Measurements from ENCODE around the gene CARHSP1. TPM values are rescaled to one million over a fixed set of nuclear protein-coding genes. Genes with fewer than 3 reads are reported as not detected.
"Not testable (repeated sequence)": the region's sequence is repeated elsewhere in the genome, so short reads cannot be mapped to it uniquely, and the experiment has no call there.

The CARHSP1 gene
- polyA plus RNA-seq, 4 donors, result 51.6 to 103 (median 88.8) TPM

- FAIRE-seq; DNase-seq; H3K9me3 ChIP-seq (ENCODE audit: control insufficient read depth in 2 of 2, insufficient read depth in 1 of 2, low read depth in 1 of 2, low read length in 1 of 2); H3K27ac ChIP-seq (ENCODE audit: low read depth in 1 of 3, low read length in 2 of 3); H3K4me3 ChIP-seq (ENCODE audit: low read depth in 1 of 3, low read length in 3 of 3); H3K27me3 ChIP-seq (ENCODE audit: control insufficient read depth in 3 of 3, insufficient read depth in 3 of 3, low read length in 3 of 3); H3K4me1 ChIP-seq (ENCODE audit: control insufficient read depth in 3 of 3, insufficient read depth in 2 of 3, low read depth in 1 of 3, low read length in 2 of 3): not testable (repeated sequence)
- peaks cover 0 to 18% (median under 1%) of the 10 kb centered on the region in 3 donors for H3K36me3 ChIP-seq (ENCODE audit: control insufficient read depth in 3 of 3, insufficient read depth in 2 of 3, low read depth in 1 of 3, low read length in 3 of 3)
- 74 to 78% (median 77%) methylated on average over 4 of the region's 4 CpGs for WGBS, 3 donors
Measured at GRCh38 chr16:8842016-8842415, 26.8 kb downstream of the CARHSP1 start.

- not testable (repeated sequence) for FAIRE-seq; H3K9me3 ChIP-seq (ENCODE audit: control insufficient read depth in 2 of 2, insufficient read depth in 1 of 2, low read depth in 1 of 2, low read length in 1 of 2); H3K4me1 ChIP-seq (ENCODE audit: control insufficient read depth in 3 of 3, insufficient read depth in 2 of 3, low read depth in 1 of 3, low read length in 2 of 3); H3K27me3 ChIP-seq (ENCODE audit: control insufficient read depth in 3 of 3, insufficient read depth in 3 of 3, low read length in 3 of 3); DNase-seq; H3K4me3 ChIP-seq (ENCODE audit: low read depth in 1 of 3, low read length in 3 of 3); H3K27ac ChIP-seq (ENCODE audit: low read depth in 1 of 3, low read length in 2 of 3); H3K36me3 ChIP-seq (ENCODE audit: control insufficient read depth in 3 of 3, insufficient read depth in 2 of 3, low read depth in 1 of 3, low read length in 3 of 3)
- WGBS, 3 donors, result 84 to 89% (median 88%) methylated on average over 15 of the region's 15 CpGs
Measured at GRCh38 chr16:8837594-8837993, 31.2 kb downstream of the CARHSP1 start.

GRCh38 chr16:8836797-8837196 lies 32.0 kb downstream of the CARHSP1 start:
- FAIRE-seq; H3K4me1 ChIP-seq (ENCODE audit: control insufficient read depth in 3 of 3, insufficient read depth in 2 of 3, low read depth in 1 of 3, low read length in 2 of 3); H3K27ac ChIP-seq (ENCODE audit: low read depth in 1 of 3, low read length in 2 of 3); H3K4me3 ChIP-seq (ENCODE audit: low read depth in 1 of 3, low read length in 3 of 3); DNase-seq; H3K27me3 ChIP-seq (ENCODE audit: control insufficient read depth in 3 of 3, insufficient read depth in 3 of 3, low read length in 3 of 3); H3K9me3 ChIP-seq (ENCODE audit: control insufficient read depth in 2 of 2, insufficient read depth in 1 of 2, low read depth in 1 of 2, low read length in 1 of 2): not testable (repeated sequence)
- 95 to 96% (median 95%) methylated on average over 7 of the region's 7 CpGs for WGBS, 3 donors
- H3K36me3 ChIP-seq (ENCODE audit: control insufficient read depth in 3 of 3, insufficient read depth in 2 of 3, low read depth in 1 of 3, low read length in 3 of 3), result peaks cover 0 to 13% (median 2%) of the 10 kb centered on the region in 3 donors

GRCh38 chr16:8832717-8833105 lies 36.1 kb downstream of the CARHSP1 start:
- H3K4me1 ChIP-seq (ENCODE audit: control insufficient read depth in 3 of 3, insufficient read depth in 2 of 3, low read depth in 1 of 3, low read length in 2 of 3), result no peaks in the 10 kb centered on the region
- no peaks in the 10 kb centered on the region for H3K27me3 ChIP-seq (ENCODE audit: control insufficient read depth in 3 of 3, insufficient read depth in 3 of 3, low read length in 3 of 3)
- DNase-seq, result no peak
- no peak for FAIRE-seq
- H3K27ac ChIP-seq (ENCODE audit: low read depth in 1 of 3, low read length in 2 of 3), result no peak overlapping the region
- no peaks in the 10 kb centered on the region for H3K9me3 ChIP-seq (ENCODE audit: control insufficient read depth in 2 of 2, insufficient read depth in 1 of 2, low read depth in 1 of 2, low read length in 1 of 2)
- WGBS, 3 donors, result 77 to 92% (median 88%) methylated on average over 16 of the region's 16 CpGs
- peaks cover 6 to 39% (median 14%) of the 10 kb centered on the region in 3 donors for H3K36me3 ChIP-seq (ENCODE audit: control insufficient read depth in 3 of 3, insufficient read depth in 2 of 3, low read depth in 1 of 3, low read length in 3 of 3)
- H3K4me3 ChIP-seq (ENCODE audit: low read depth in 1 of 3, low read length in 3 of 3), result no peak overlapping the region

GRCh38 chr16:8831871-8832716 lies 36.7 kb downstream of the CARHSP1 start:
- Histone ChIP-seq H3K36me3 (ENCODE audit: control insufficient read depth in 3 of 3, insufficient read depth in 2 of 3, low read depth in 1 of 3, low read length in 3 of 3) (peaks cover 6 to 39% (median 14%) of the 10 kb centered on the region in 3 donors), H3K4me1 (ENCODE audit: control insufficient read depth in 3 of 3, insufficient read depth in 2 of 3, low read depth in 1 of 3, low read length in 2 of 3) (no peaks in the 10 kb centered on the region), H3K27me3 (ENCODE audit: control insufficient read depth in 3 of 3, insufficient read depth in 3 of 3, low read length in 3 of 3) (no peaks in the 10 kb centered on the region), H3K27ac (ENCODE audit: low read depth in 1 of 3, low read length in 2 of 3) (no peak overlapping the region), H3K4me3 (ENCODE audit: low read depth in 1 of 3, low read length in 3 of 3) (no peak overlapping the region), H3K9me3 (ENCODE audit: control insufficient read depth in 2 of 2, insufficient read depth in 1 of 2, low read depth in 1 of 2, low read length in 1 of 2) (no peaks in the 10 kb centered on the region)
- FAIRE-seq (no peak), DNase-seq (no peak)
- WGBS, 3 donors, result 84 to 89% (median 88%) methylated on average over 18 of the region's 18 CpGs

GRCh38 chr16:8831450-8831849 lies 37.4 kb downstream of the CARHSP1 start:
- FAIRE-seq (no peak), DNase-seq (no peak)
- H3K27me3 ChIP-seq (ENCODE audit: control insufficient read depth in 3 of 3, insufficient read depth in 3 of 3, low read length in 3 of 3), result no peaks in the 10 kb centered on the region

GRCh38 chr16:8828541-8829165 lies 40.2 kb downstream of the CARHSP1 start:
- no peaks in the 10 kb centered on the region for H3K27me3 ChIP-seq (ENCODE audit: control insufficient read depth in 3 of 3, insufficient read depth in 3 of 3, low read length in 3 of 3)
- H3K9me3 ChIP-seq (ENCODE audit: control insufficient read depth in 2 of 2, insufficient read depth in 1 of 2, low read depth in 1 of 2, low read length in 1 of 2), result no peaks in the 10 kb centered on the region
- FAIRE-seq (no peak), DNase-seq (no peak)
- no peak overlapping the region for H3K27ac ChIP-seq (ENCODE audit: low read depth in 1 of 3, low read length in 2 of 3)
- WGBS, 3 donors, result 95 to 97% (median 97%) methylated on average over 8 of the region's 8 CpGs
- no peak overlapping the region for H3K4me3 ChIP-seq (ENCODE audit: low read depth in 1 of 3, low read length in 3 of 3)
- H3K4me1 ChIP-seq (ENCODE audit: control insufficient read depth in 3 of 3, insufficient read depth in 2 of 3, low read depth in 1 of 3, low read length in 2 of 3), result no peaks in the 10 kb centered on the region
- peaks cover 9 to 47% (median 14%) of the 10 kb centered on the region in 3 donors for H3K36me3 ChIP-seq (ENCODE audit: control insufficient read depth in 3 of 3, insufficient read depth in 2 of 3, low read depth in 1 of 3, low read length in 3 of 3)

More at GRCh38 chr16:8831450-8831849, 37.4 kb downstream of the CARHSP1 start:
- no peak overlapping the region for H3K27ac ChIP-seq (ENCODE audit: low read depth in 1 of 3, low read length in 2 of 3)
- no peaks in the 10 kb centered on the region for H3K9me3 ChIP-seq (ENCODE audit: control insufficient read depth in 2 of 2, insufficient read depth in 1 of 2, low read depth in 1 of 2, low read length in 1 of 2)
- peaks cover 6 to 39% (median 14%) of the 10 kb centered on the region in 3 donors for H3K36me3 ChIP-seq (ENCODE audit: control insufficient read depth in 3 of 3, insufficient read depth in 2 of 3, low read depth in 1 of 3, low read length in 3 of 3)
- H3K4me1 ChIP-seq (ENCODE audit: control insufficient read depth in 3 of 3, insufficient read depth in 2 of 3, low read depth in 1 of 3, low read length in 2 of 3), result no peaks in the 10 kb centered on the region
- H3K4me3 ChIP-seq (ENCODE audit: low read depth in 1 of 3, low read length in 3 of 3), result no peak overlapping the region
- WGBS, 3 donors, result 89 to 97% (median 96%) methylated on average over 9 of the region's 9 CpGs

- Histone ChIP-seq H3K27me3 (ENCODE audit: control insufficient read depth in 3 of 3, insufficient read depth in 3 of 3, low read length in 3 of 3) (no peaks in the 10 kb centered on the region), H3K36me3 (ENCODE audit: control insufficient read depth in 3 of 3, insufficient read depth in 2 of 3, low read depth in 1 of 3, low read length in 3 of 3) (peaks cover 12 to 36% (median 12%) of the 10 kb centered on the region in 3 donors), H3K4me3 (ENCODE audit: low read depth in 1 of 3, low read length in 3 of 3) (no peak overlapping the region), H3K9me3 (ENCODE audit: control insufficient read depth in 2 of 2, insufficient read depth in 1 of 2, low read depth in 1 of 2, low read length in 1 of 2) (no peaks in the 10 kb centered on the region), H3K27ac (ENCODE audit: low read depth in 1 of 3, low read length in 2 of 3) (no peak overlapping the region), H3K4me1 (ENCODE audit: control insufficient read depth in 3 of 3, insufficient read depth in 2 of 3, low read depth in 1 of 3, low read length in 2 of 3) (no peaks in the 10 kb centered on the region)
- FAIRE-seq, result no peak
- 60 to 87% (median 71%) methylated on average over 3 of the region's 3 CpGs for whole genome bisulfite sequencing, 3 donors
- no peak for DNase-seq
Measured at GRCh38 chr16:8826278-8826879, 42.4 kb downstream of the CARHSP1 start.
